Measurements from ENCODE around the gene SLFNL1.

DNA sequence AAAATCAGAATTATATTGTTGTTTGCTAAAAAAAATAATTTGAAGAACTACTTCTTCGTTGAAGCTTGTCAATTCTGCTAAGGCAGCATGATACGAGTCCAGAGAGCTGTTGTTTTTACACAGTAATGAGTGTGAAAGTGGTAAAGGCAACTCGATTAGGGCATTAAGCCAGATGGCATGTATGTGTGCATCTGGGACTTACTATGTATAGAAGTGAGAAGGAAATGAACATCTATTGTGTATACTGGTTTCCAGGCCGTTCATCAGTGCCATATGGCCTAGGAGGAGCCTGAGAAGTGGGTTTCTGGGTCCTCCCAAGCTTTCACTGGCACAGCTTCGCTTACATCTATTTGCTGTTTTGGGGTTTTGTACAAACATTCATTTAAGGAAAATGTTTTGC, 36.4 kb downstream of the SLFNL1 start:
- TF ChIP-seq POLR2AphosphoS5 (IDR thresholded peaks at IDR 0.05) = no peak
- TF ChIP-seq, protein P1, sequence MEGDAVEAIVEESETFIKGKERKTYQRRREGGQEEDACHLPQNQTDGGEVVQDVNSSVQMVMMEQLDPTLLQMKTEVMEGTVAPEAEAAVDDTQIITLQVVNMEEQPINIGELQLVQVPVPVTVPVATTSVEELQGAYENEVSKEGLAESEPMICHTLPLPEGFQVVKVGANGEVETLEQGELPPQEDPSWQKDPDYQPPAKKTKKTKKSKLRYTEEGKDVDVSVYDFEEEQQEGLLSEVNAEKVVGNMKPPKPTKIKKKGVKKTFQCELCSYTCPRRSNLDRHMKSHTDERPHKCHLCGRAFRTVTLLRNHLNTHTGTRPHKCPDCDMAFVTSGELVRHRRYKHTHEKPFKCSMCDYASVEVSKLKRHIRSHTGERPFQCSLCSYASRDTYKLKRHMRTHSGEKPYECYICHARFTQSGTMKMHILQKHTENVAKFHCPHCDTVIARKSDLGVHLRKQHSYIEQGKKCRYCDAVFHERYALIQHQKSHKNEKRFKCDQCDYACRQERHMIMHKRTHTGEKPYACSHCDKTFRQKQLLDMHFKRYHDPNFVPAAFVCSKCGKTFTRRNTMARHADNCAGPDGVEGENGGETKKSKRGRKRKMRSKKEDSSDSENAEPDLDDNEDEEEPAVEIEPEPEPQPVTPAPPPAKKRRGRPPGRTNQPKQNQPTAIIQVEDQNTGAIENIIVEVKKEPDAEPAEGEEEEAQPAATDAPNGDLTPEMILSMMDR (IDR thresholded peaks at IDR 0.05) = no peak

All from esophagus muscularis mucosa (tissue), 3 donors.